ENCODE measurements around the gene PDGFA.

The PDGFA gene

DNA sequence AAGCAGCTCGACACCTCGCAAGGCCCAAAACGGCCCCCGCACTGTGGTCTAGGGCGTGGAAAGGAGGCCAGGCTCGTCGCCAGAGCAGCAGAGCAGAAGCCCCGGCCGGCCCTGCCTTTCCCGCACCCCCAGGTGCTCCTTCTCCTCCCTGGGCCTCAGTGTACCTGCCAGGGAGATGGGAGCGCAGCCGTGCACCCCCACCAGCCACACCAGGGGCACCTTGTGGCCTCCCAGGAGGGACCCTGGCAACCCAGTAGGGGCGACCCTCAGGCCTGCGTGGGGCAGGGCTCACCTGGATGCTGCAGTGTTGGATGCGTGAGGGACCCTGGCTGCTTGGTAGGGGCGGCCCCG lies 9.5 kb downstream of the PDGFA start:
- Histone ChIP-seq H3K4me1 (ENCODE audit: control insufficient read depth, low read length) (no peaks in the 10 kb centered on the region), H4K20me1 (ENCODE audit: control insufficient read depth, insufficient read depth, low read depth, low read length) (no peaks in the 10 kb centered on the region), H3K79me2 (ENCODE audit: control insufficient read depth, low read length) (no peaks in the 10 kb centered on the region), H3F3A (ENCODE audit: control insufficient read depth, insufficient read depth) (no peaks in the 10 kb centered on the region), H3K9me3 (ENCODE audit: control insufficient read depth, insufficient read depth, low read length) (no peaks in the 10 kb centered on the region), H3K9me2 (replicated peaks; ENCODE audit: control insufficient read depth, low read length) (no peaks in the 10 kb centered on the region), H3K36me3 (ENCODE audit: control insufficient read depth, low read length) (no peaks in the 10 kb centered on the region), H3K27ac (ENCODE audit: low read depth, low read length) (no peak overlapping the region), H3K27me3 (ENCODE audit: control insufficient read depth, low read length) (no peaks in the 10 kb centered on the region), H3K4me2 (ENCODE audit: low read length) (no peak overlapping the region), H3K4me3 (ENCODE audit: low read length) (no peak overlapping the region)
- TF ChIP-seq EZH2phosphoT487 (IDR thresholded peaks at IDR 0.05; ENCODE audit: borderline replicate concordance, low read length), result no peak
- TF ChIP-seq, protein P1, sequence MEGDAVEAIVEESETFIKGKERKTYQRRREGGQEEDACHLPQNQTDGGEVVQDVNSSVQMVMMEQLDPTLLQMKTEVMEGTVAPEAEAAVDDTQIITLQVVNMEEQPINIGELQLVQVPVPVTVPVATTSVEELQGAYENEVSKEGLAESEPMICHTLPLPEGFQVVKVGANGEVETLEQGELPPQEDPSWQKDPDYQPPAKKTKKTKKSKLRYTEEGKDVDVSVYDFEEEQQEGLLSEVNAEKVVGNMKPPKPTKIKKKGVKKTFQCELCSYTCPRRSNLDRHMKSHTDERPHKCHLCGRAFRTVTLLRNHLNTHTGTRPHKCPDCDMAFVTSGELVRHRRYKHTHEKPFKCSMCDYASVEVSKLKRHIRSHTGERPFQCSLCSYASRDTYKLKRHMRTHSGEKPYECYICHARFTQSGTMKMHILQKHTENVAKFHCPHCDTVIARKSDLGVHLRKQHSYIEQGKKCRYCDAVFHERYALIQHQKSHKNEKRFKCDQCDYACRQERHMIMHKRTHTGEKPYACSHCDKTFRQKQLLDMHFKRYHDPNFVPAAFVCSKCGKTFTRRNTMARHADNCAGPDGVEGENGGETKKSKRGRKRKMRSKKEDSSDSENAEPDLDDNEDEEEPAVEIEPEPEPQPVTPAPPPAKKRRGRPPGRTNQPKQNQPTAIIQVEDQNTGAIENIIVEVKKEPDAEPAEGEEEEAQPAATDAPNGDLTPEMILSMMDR (IDR thresholded peaks at IDR 0.05; ENCODE audit: low read depth, low read length, poor library complexity, severe bottlenecking), result no peak

DNA sequence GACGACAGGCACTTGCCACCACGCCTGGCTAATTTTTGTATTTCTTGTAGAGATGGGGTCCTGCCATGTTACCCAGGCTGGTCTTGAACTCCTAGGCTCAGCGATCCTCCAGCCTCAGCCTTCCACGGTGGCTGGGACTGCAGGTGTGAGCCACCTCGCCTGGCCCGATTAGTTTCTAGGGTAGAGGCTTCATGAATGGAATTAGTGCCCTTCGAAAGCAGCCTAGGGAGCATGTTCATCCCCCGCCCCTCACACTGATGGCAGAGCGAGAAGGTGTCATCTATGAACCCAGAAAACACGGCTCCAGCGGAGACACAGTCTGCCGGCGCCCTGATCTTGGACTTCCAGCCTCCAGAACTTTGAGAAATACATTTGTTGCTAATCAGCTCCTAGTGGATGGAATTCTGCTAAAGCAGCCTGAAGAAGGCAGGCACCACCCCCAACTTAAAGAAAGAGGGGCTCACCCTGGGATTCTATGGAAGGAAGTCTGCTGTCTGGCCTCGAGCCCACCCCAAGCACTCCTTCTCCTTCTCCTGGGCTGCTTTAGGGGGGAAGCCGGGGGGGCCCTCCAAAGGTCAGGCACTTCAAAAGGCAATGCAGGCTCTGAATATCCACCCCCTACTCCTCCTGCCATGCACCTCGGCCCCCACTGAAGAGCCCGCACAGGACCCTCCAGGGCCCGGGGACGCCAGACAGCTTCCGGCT lies 10.1 kb downstream of the PDGFA start:
- Histone ChIP-seq H3F3A (ENCODE audit: control insufficient read depth, insufficient read depth) (no peaks in the 10 kb centered on the region), H3K27ac (ENCODE audit: low read depth, low read length) (no peak overlapping the region), H3K4me3 (ENCODE audit: low read length) (no peak overlapping the region), H3K36me3 (ENCODE audit: control insufficient read depth, low read length) (no peaks in the 10 kb centered on the region), H3K9me2 (replicated peaks; ENCODE audit: control insufficient read depth, low read length) (no peaks in the 10 kb centered on the region), H3K79me2 (ENCODE audit: control insufficient read depth, low read length) (no peaks in the 10 kb centered on the region), H4K20me1 (ENCODE audit: control insufficient read depth, insufficient read depth, low read depth, low read length) (no peaks in the 10 kb centered on the region), H3K4me2 (ENCODE audit: low read length) (no peak overlapping the region), H3K4me1 (ENCODE audit: control insufficient read depth, low read length) (no peaks in the 10 kb centered on the region), H3K27me3 (ENCODE audit: control insufficient read depth, low read length) (no peaks in the 10 kb centered on the region), H3K9me3 (ENCODE audit: control insufficient read depth, insufficient read depth, low read length) (no peaks in the 10 kb centered on the region)
- TF ChIP-seq EZH2phosphoT487 (IDR thresholded peaks at IDR 0.05; ENCODE audit: borderline replicate concordance, low read length), result no peak
- TF ChIP-seq, protein P1 (IDR thresholded peaks at IDR 0.05; ENCODE audit: low read depth, low read length, poor library complexity, severe bottlenecking), result no peak

DNA sequence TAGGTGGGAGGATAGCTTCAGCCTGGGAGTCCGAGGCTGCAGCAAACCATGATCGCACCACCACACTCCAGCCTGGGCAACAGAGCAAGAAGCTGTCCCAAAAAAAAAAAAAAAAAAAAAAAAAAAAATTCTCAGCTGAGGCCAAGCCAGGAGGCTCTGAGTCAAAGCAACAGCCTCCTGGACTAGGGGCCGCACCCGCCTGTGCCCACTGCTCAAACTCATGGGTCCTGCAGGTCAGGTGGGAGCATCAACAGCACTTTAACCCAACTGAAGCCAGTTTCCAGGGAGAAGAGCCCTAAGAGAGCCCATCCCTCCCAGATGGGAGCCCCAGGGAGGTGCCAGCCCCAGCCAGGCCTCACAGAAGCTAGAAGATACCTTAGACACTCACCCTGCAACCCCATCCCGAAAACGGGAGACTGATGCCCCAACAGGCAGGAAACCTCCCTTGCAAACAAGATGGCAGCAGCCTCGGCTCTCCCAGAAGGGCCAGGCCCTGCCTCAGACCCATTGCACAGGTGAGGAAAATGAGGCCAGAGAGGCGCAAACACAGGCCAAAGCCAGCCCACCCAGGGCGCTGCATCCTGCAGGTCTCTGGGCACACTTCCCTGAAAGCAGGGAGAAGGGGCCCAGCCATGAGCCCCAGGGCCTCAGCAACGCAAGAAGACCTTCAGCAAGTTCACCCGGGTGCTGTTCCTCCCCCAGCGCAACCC lies 11.0 kb downstream of the PDGFA start:
- H3K27ac ChIP-seq (ENCODE audit: low read depth, low read length), result no peak overlapping the region
- H3K79me2 ChIP-seq (ENCODE audit: control insufficient read depth, low read length), result no peaks in the 10 kb centered on the region
- no peak overlapping the region for H3K4me2 ChIP-seq (ENCODE audit: low read length)
- no peaks in the 10 kb centered on the region for H3K9me2 ChIP-seq (replicated peaks; ENCODE audit: control insufficient read depth, low read length)
- H4K20me1 ChIP-seq (ENCODE audit: control insufficient read depth, insufficient read depth, low read depth, low read length), result no peaks in the 10 kb centered on the region
- no peak for TF ChIP-seq EZH2phosphoT487 (IDR thresholded peaks at IDR 0.05; ENCODE audit: borderline replicate concordance, low read length)
- TF ChIP-seq, protein P1 (IDR thresholded peaks at IDR 0.05; ENCODE audit: low read depth, low read length, poor library complexity, severe bottlenecking), result no peak
- H3K36me3 ChIP-seq (ENCODE audit: control insufficient read depth, low read length), result no peaks in the 10 kb centered on the region
- no peaks in the 10 kb centered on the region for H3K4me1 ChIP-seq (ENCODE audit: control insufficient read depth, low read length)
- H3K9me3 ChIP-seq (ENCODE audit: control insufficient read depth, insufficient read depth, low read length), result no peaks in the 10 kb centered on the region
- H3K4me3 ChIP-seq (ENCODE audit: low read length), result no peak overlapping the region
- H3K27me3 ChIP-seq (ENCODE audit: control insufficient read depth, low read length), result no peaks in the 10 kb centered on the region
- no peaks in the 10 kb centered on the region for H3F3A ChIP-seq (ENCODE audit: control insufficient read depth, insufficient read depth)

Data from DOHH2 (cell line).